Neural cell (in vitro differentiated cells): ENCODE measurements around the gene GRID1. TPM values are rescaled to one million over a fixed set of nuclear protein-coding genes. Genes with fewer than 3 reads are reported as not detected.

Source experiments
- H2AFZ ChIP-seq: fragments of 200-600, 300-800 bp; sonication (generic), shearing (Covaris generic); 2 replicates; pipeline ENCODE4 v1.6.0; 2014; ENCODE audit warnings: low read depth, mild to moderate bottlenecking, antibody characterized with exemption, low read length, moderate library complexity
- H3F3A ChIP-seq: fragments of 200-600 bp; shearing (Covaris generic); 2 replicates; pipeline ENCODE4 v1.6.1; 2016; ENCODE audit warnings: mild to moderate bottlenecking, moderate library complexity, mixed read lengths, antibody characterized with exemption, low read length; ENCODE audit not compliant: insufficient read depth, poor library complexity, severe bottlenecking
- H3K27ac ChIP-seq: fragments of 200-600, 300-800 bp; sonication (generic), shearing (Covaris generic); 2 replicates; pipeline ENCODE4 v1.5.1; 2014; ENCODE audit warnings: mild to moderate bottlenecking, low read length, moderate library complexity
- H3K27me3 ChIP-seq: fragments of 300-800, 200-600 bp; sonication (generic), shearing (Covaris generic); 2 replicates; pipeline ENCODE4 v1.6.0; 2014; ENCODE audit warnings: mild to moderate bottlenecking, low read depth, low read length, moderate library complexity; ENCODE audit not compliant: insufficient read depth
- H3K36me3 ChIP-seq: fragments of 300-800, 200-600 bp; sonication (generic), shearing (Covaris generic); 2 replicates; pipeline ENCODE4 v1.5.1; 2014; ENCODE audit warnings: mild to moderate bottlenecking, antibody characterized with exemption, low read length, moderate library complexity; ENCODE audit not compliant: insufficient read depth
- H3K4me2 ChIP-seq: fragments of 300-800, 200-600 bp; sonication (generic), shearing (Covaris generic); 2 replicates; pipeline ENCODE4 v1.6.0; 2014; ENCODE audit warnings: mild to moderate bottlenecking, low read length
- H3K4me3 ChIP-seq: fragments of 300-800, 200-600 bp; sonication (generic), shearing (Covaris generic); 2 replicates; pipeline ENCODE4 v1.5.1; 2014; ENCODE audit warnings: mild to moderate bottlenecking, low read length, moderate library complexity
- H3K79me2 ChIP-seq: fragments of 200-600 bp; shearing (Covaris generic); replicated peaks from 2 replicates; pipeline ENCODE4 v1.6.0; 2014; ENCODE audit warnings: mild to moderate bottlenecking, low read length, moderate library complexity; ENCODE audit not compliant: insufficient read depth
- H3K9ac ChIP-seq: fragments of 300-800, 200-600 bp; sonication (generic), shearing (Covaris generic); 2 replicates; pipeline ENCODE4 v1.6.1; 2016; ENCODE audit warnings: mild to moderate bottlenecking, low read length, mixed read lengths
- H3K9me2 ChIP-seq: fragments of 200-600 bp; shearing (Covaris generic); 2 replicates; pipeline ENCODE4 v1.6.1; 2016; ENCODE audit warnings: mild to moderate bottlenecking, low read length, mixed read lengths; ENCODE audit not compliant: insufficient read depth
- H3K9me3 ChIP-seq: fragments of 200-600, 300-800 bp; sonication (generic), shearing (Covaris generic); 2 replicates; pipeline ENCODE4 v1.6.1; 2016; ENCODE audit warnings: mild to moderate bottlenecking, mixed run types, low read length, moderate library complexity, mixed read lengths
- H4K20me1 ChIP-seq: fragments of 200-600 bp; shearing (Covaris generic); 2 replicates; pipeline ENCODE4 v1.6.1; 2016; ENCODE audit warnings: mild to moderate bottlenecking, mixed run types; ENCODE audit not compliant: insufficient read depth
- EP300 ChIP-seq: fragments of 450-650 bp; conservative IDR thresholded peaks from 2 replicates; pipeline ENCODE4 v1.6.1; 2014; ENCODE audit warnings: antibody characterized with exemption, mild to moderate bottlenecking, moderate library complexity; ENCODE audit not compliant: poor library complexity, severe bottlenecking
- EZH2 ChIP-seq: fragments of 200-600, 300-800 bp; shearing (Covaris generic), sonication (generic); IDR thresholded peaks from 2 replicates; pipeline ENCODE4 v1.6.1; 2014; ENCODE audit warnings: antibody characterized with exemption, low read length, borderline replicate concordance, mild to moderate bottlenecking; ENCODE audit not compliant: insufficient read depth, poor library complexity, severe bottlenecking
- MXI1 ChIP-seq: fragments of 450-650 bp; conservative IDR thresholded peaks from 2 replicates; pipeline ENCODE4 v1.6.1; 2014; ENCODE audit warnings: antibody characterized with exemption, mild to moderate bottlenecking; ENCODE audit not compliant: poor library complexity, severe bottlenecking
- POLR2AphosphoS5 ChIP-seq: IDR thresholded peaks from 2 replicates; pipeline ENCODE4 v1.6.1; 2012
- RAD21 ChIP-seq: fragments of 450-650 bp; conservative IDR thresholded peaks from 2 replicates; pipeline ENCODE4 v1.6.1; 2014; ENCODE audit warnings: antibody characterized with exemption, mild to moderate bottlenecking, moderate library complexity
- SMC3 ChIP-seq: fragments of 450-650 bp; conservative IDR thresholded peaks from 2 replicates; pipeline ENCODE4 v1.6.1; 2014; ENCODE audit warnings: antibody characterized with exemption, mild to moderate bottlenecking, moderate library complexity; ENCODE audit not compliant: poor library complexity
- TAF1 ChIP-seq: IDR thresholded peaks from 2 replicates; pipeline ENCODE4 v1.6.1; 2012; ENCODE audit warnings: low read depth
- polyA plus RNA-seq: library from polyadenylated mRNA; depleted of rRNA; stranded (reverse); fragments of >200 nt; gene quantifications from 2 replicates; pipeline ENCODE4 v1.2.3, GENCODE V29; 2014
- TF ChIP-seq, protein P1 (sequence below): fragments of 450-650 bp; IDR thresholded peaks from 2 replicates; pipeline ENCODE4 v1.5.1; 2014; ENCODE audit warnings: antibody characterized with exemption, mild to moderate bottlenecking, moderate library complexity; ENCODE audit not compliant: poor library complexity, severe bottlenecking
- TF ChIP-seq, protein P2 (sequence below): IDR thresholded peaks from 2 replicates; pipeline ENCODE4 v1.6.1; 2012; ENCODE audit warnings: borderline replicate concordance

The GRID1 gene
- polyA plus RNA-seq, 1 donor from 2014 or later: 7.3 TPM

DNA sequence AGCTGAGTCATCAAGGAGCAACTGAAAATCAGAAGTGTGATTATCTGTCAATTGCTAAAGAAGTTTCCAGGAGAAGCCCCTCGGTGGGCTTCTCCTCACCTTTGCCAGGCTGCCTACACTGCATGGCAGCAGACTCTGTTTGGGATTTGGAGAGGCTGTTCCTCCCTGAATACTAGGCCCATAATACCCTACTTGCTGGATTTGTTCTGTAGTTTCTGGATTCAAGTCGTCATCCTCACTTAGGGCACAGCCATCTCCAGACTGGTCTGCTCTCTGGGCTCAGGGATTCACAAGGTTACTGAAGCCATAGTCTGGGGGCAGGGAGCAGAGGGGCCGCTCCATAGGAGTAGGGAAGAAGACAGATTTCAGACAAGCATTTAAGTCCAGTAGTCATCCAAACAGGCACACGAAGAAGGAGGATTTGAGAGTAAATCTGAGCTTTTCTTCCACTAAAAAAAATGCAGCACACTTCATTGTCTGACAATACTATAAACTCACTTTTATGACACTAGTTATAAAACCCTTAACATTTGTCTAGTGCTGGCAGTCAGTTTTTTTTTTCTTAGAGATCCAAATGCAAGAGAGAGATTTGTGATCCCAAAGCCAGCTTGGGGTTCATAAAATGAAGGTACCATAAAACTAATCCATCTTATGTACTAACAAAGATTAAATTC lies 723.3 kb downstream of the GRID1 start:
- Histone ChIP-seq H3K27me3 (no peaks in the 10 kb centered on the region), H3K36me3 (no peaks in the 10 kb centered on the region), H3F3A (no peaks in the 10 kb centered on the region), H4K20me1 (no peaks in the 10 kb centered on the region), H3K4me3 (no peak overlapping the region), H3K4me2 (no peak overlapping the region), H3K27ac (no peak overlapping the region), H3K9me3 (no peaks in the 10 kb centered on the region), H3K9me2 (no peaks in the 10 kb centered on the region), H2AFZ (no peak overlapping the region), H3K79me2 (no peaks in the 10 kb centered on the region), H3K9ac (no peak overlapping the region)
- TF ChIP-seq POLR2AphosphoS5 (no peak), EP300 (no peak), SMC3 (no peak)
- TF ChIP-seq, protein P1, sequence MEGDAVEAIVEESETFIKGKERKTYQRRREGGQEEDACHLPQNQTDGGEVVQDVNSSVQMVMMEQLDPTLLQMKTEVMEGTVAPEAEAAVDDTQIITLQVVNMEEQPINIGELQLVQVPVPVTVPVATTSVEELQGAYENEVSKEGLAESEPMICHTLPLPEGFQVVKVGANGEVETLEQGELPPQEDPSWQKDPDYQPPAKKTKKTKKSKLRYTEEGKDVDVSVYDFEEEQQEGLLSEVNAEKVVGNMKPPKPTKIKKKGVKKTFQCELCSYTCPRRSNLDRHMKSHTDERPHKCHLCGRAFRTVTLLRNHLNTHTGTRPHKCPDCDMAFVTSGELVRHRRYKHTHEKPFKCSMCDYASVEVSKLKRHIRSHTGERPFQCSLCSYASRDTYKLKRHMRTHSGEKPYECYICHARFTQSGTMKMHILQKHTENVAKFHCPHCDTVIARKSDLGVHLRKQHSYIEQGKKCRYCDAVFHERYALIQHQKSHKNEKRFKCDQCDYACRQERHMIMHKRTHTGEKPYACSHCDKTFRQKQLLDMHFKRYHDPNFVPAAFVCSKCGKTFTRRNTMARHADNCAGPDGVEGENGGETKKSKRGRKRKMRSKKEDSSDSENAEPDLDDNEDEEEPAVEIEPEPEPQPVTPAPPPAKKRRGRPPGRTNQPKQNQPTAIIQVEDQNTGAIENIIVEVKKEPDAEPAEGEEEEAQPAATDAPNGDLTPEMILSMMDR: no peak

DNA sequence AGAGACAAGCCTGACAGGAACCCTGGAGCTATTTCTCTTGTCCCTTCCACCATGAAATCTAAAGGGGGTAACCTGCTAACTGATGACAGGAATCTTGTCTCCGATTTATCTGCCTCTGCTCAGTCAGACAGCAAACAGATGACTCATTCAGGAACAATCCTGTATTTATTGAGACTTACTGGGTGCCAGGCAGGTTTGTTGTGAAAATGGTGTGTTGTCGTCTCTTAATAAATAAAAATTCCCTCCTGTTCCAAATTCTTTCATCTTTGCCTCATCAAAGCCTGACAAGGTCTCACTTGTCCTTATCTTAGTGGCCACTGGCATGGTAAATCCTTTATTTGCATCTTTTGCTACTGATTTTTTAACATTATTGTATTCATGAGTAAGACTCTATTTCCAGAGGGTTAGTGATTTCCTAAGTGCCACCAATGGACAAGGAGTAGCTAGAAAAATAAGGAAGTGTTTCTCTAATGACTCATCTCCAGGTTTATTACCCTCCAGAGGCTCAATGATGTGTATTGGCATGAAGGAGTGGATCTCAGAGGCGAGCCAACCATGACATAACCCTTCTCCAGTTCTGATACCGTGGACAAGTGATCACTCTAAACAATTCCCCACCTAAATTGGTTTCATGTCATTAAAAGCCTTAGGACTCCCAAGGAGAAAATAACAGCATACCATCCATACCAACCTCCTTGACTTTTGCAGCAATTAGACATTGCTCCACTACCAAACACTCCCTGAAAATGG lies 724.0 kb downstream of the GRID1 start:
- Histone ChIP-seq H3K79me2 (no peaks in the 10 kb centered on the region), H4K20me1 (no peaks in the 10 kb centered on the region), H3K27ac (no peak overlapping the region), H2AFZ (no peak overlapping the region), H3K36me3 (no peaks in the 10 kb centered on the region), H3K9ac (no peak overlapping the region), H3K4me3 (no peak overlapping the region), H3K27me3 (no peaks in the 10 kb centered on the region), H3F3A (no peaks in the 10 kb centered on the region), H3K9me3 (no peaks in the 10 kb centered on the region), H3K4me2 (no peak overlapping the region), H3K9me2 (no peaks in the 10 kb centered on the region)
- no peak for TF ChIP-seq MXI1
- TF ChIP-seq TAF1: no peak
- no peak for TF ChIP-seq POLR2AphosphoS5
- no peak for TF ChIP-seq SMC3
- no peak for TF ChIP-seq EP300
- TF ChIP-seq, protein P1: no peak

DNA sequence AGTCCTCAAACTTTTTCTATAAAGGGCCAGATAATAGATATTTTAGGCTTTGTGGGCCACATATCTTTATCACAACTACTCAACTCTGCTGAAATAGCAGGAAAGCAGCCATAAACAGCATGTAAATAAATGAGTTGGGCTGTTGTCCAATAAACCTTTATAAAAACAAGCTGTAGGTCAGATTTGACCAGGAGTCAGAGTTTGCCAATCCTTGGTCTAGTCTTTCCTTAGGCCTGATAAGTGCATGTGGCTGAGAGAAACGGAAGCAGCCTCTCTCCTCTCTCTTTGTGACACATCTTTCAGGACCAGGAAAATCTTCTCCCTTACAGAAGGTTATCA lies 724.5 kb downstream of the GRID1 start:
- H3K36me3 ChIP-seq: no peaks in the 10 kb centered on the region
- H3K4me2 ChIP-seq: no peak overlapping the region
- no peak overlapping the region for H3K9ac ChIP-seq
- H4K20me1 ChIP-seq: no peaks in the 10 kb centered on the region
- H3K9me2 ChIP-seq: no peaks in the 10 kb centered on the region
- no peaks in the 10 kb centered on the region for H3K79me2 ChIP-seq
- TF ChIP-seq EZH2 (no peak), EP300 (no peak), MXI1 (no peak), SMC3 (no peak), POLR2AphosphoS5 (no peak), RAD21 (no peak), TAF1 (no peak)
- TF ChIP-seq, protein P2, sequence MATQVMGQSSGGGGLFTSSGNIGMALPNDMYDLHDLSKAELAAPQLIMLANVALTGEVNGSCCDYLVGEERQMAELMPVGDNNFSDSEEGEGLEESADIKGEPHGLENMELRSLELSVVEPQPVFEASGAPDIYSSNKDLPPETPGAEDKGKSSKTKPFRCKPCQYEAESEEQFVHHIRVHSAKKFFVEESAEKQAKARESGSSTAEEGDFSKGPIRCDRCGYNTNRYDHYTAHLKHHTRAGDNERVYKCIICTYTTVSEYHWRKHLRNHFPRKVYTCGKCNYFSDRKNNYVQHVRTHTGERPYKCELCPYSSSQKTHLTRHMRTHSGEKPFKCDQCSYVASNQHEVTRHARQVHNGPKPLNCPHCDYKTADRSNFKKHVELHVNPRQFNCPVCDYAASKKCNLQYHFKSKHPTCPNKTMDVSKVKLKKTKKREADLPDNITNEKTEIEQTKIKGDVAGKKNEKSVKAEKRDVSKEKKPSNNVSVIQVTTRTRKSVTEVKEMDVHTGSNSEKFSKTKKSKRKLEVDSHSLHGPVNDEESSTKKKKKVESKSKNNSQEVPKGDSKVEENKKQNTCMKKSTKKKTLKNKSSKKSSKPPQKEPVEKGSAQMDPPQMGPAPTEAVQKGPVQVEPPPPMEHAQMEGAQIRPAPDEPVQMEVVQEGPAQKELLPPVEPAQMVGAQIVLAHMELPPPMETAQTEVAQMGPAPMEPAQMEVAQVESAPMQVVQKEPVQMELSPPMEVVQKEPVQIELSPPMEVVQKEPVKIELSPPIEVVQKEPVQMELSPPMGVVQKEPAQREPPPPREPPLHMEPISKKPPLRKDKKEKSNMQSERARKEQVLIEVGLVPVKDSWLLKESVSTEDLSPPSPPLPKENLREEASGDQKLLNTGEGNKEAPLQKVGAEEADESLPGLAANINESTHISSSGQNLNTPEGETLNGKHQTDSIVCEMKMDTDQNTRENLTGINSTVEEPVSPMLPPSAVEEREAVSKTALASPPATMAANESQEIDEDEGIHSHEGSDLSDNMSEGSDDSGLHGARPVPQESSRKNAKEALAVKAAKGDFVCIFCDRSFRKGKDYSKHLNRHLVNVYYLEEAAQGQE: no peak
- TF ChIP-seq, protein P1: no peak
- no peak overlapping the region for H2AFZ ChIP-seq
- no peaks in the 10 kb centered on the region for H3K27me3 ChIP-seq
- no peaks in the 10 kb centered on the region for H3F3A ChIP-seq
- H3K4me3 ChIP-seq: no peak overlapping the region
- no peak overlapping the region for H3K27ac ChIP-seq
- no peaks in the 10 kb centered on the region for H3K9me3 ChIP-seq
